Cardiac septum (tissue), 1 donor: ENCODE data around the gene CBFA2T3. TPM values are rescaled to one million over a fixed set of nuclear protein-coding genes. Genes with fewer than 3 reads are reported as not detected.
A peak's percentile ranks its signal among the peaks of the same experiment; 100 is the strongest.

Experiments used
- DNase-seq: peaks from one replicate; pipeline ENCODE4 v3.0.0-alpha.2; 2020; ENCODE audit warnings: low spot score
- intact Hi-C: fragments of 100-400 bp; cut with DNase I; formaldehyde crosslinking; loops from one replicate; pipeline ENCODE4 v1.14.0; 2022
- total RNA-seq: library from RNA; stranded (reverse); fragmentation: NEBNext Ultra II Directional; extraction: Animal tissue kit (Norgen Biotek cat#: 25700); gene quantifications from one replicate; pipeline ENCODE4 v1.2.1, GENCODE V29; 2021
- donor health status: DM: no; HTN: no; CAD: no.

CBFA2T3 gene
- total RNA-seq, 1 donor from 2014 or later = 5.9 TPM

- intact Hi-C loops = loop anchor here (2.0 to 10.0 kb wide), 2 partner anchors 44 to 238 kb away; partner anchors contain the start of gene ACSF3
- peak; percentile 100 for DNase-seq
These were observed 119.9 kb downstream of the CBFA2T3 start, which contains the start of the genes GALNS and TRAPPC2L for GRCh38 chr16:88856828-88857727. Gene GALNS (minus strand): TSS chr16:88856947. CDS start chr16:88856877, 70 bp downstream. Gene TRAPPC2L (plus strand): TSS chr16:88857127. CDS start chr16:88857151, 24 bp downstream.

GRCh38 chr16:88856122-88856827, 120.7 kb downstream of the CBFA2T3 start:
- intact Hi-C loops = loop anchor here (2.0 to 10.0 kb wide), 2 partner anchors 43 to 239 kb away; partner anchors contain the start of gene ACSF3
- no peak for DNase-seq

- no peak for DNase-seq
- intact Hi-C loops = loop anchor here (2.0 to 10.0 kb wide), 2 partner anchors 43 to 239 kb away; partner anchors contain the start of gene ACSF3
These were observed 121.3 kb downstream of the CBFA2T3 start for GRCh38 chr16:88855736-88856121.

- intact Hi-C loops = loop anchor here (10.0 kb wide), 1 partner anchor 240 kb away; the partner anchor contains the start of gene ACSF3
- no peak for DNase-seq
These were observed 121.8 kb downstream of the CBFA2T3 start for GRCh38 chr16:88855176-88855575.

GRCh38 chr16:88854306-88855111, 122.5 kb downstream of the CBFA2T3 start:
- DNase-seq = no peak
- intact Hi-C loops = loop anchor here (10.0 kb wide), 1 partner anchor 240 kb away; the partner anchor contains the start of gene ACSF3

- no peak for DNase-seq
- intact Hi-C loops = loop anchor here (10.0 kb wide), 1 partner anchor 241 kb away; the partner anchor contains the start of gene ACSF3
These were observed 123.6 kb downstream of the CBFA2T3 start for GRCh38 chr16:88853325-88853941.

GRCh38 chr16:88851616-88852015, 125.4 kb downstream of the CBFA2T3 start:
- intact Hi-C loops = loop anchor here (10.0 kb wide), 1 partner anchor 243 kb away; the partner anchor contains the start of gene ACSF3
- DNase-seq = no peak

- intact Hi-C loops = loop anchor here (10.0 kb wide), 1 partner anchor 244 kb away; the partner anchor contains the start of gene ACSF3
- no peak for DNase-seq
These were observed 126.3 kb downstream of the CBFA2T3 start for GRCh38 chr16:88850531-88851199.

- intact Hi-C loops = no loop called here
- DNase-seq = no peak
These were observed 128.4 kb downstream of the CBFA2T3 start for GRCh38 chr16:88848557-88848956.

GRCh38 chr16:88847654-88848053, 129.4 kb downstream of the CBFA2T3 start:
- DNase-seq = no peak
- intact Hi-C loops = no loop called here

GRCh38 chr16:88846088-88846487, 130.9 kb downstream of the CBFA2T3 start:
- intact Hi-C loops = no loop called here

GRCh38 chr16:88844419-88845036, 132.5 kb downstream of the CBFA2T3 start:
- no peak for DNase-seq
- intact Hi-C loops = no loop called here

More at GRCh38 chr16:88846088-88846487, 130.9 kb downstream of the CBFA2T3 start:
- DNase-seq = no peak

GRCh38 chr16:88843256-88843655, 133.8 kb downstream of the CBFA2T3 start:
- intact Hi-C loops = no loop called here
- DNase-seq = no peak

GRCh38 chr16:88842806-88843205, 134.2 kb downstream of the CBFA2T3 start:
- intact Hi-C loops = no loop called here
- DNase-seq = no peak

- no peak for DNase-seq
- intact Hi-C loops = no loop called here
These were observed 134.7 kb downstream of the CBFA2T3 start for GRCh38 chr16:88842308-88842756.

- DNase-seq = no peak
- intact Hi-C loops = no loop called here
These were observed 135.3 kb downstream of the CBFA2T3 start for GRCh38 chr16:88841521-88842307.
